ENCODE data around the gene HNRNPA3. TPM values are rescaled to one million over a fixed set of nuclear protein-coding genes. Genes with fewer than 3 reads are reported as not detected.

The HNRNPA3 gene
- total and polyA plus RNA-seq, 2 experiments from 2014 or later, result 15.0 to 51.0 TPM

- 81 to 83% methylated on average over 2 of the region's 2 CpGs for WGBS, 2 experiments (ENCODE audit: low coverage in 1 of 2, low lambda C conversion rate in 2 of 2, missing lambda C conversion rate in 2 of 2)
Measured at GRCh38 chr2:177207101-177207500, 5.5 kb upstream of the HNRNPA3 start.

GRCh38 chr2:177211169-177211568 is 1.4 kb upstream of the HNRNPA3 start:
- Histone ChIP-seq H3K9me3 (ENCODE audit: low read depth) (no peaks in the 10 kb centered on the region), H3K4me2 (ENCODE audit: unreplicated experiment) (peak overlapping the region; percentile 92), H3K36me3 (ENCODE audit: low read depth) (peaks cover 18% of the 10 kb centered on the region), H2AFZ (peak overlapping the region; percentile 71), H4K20me1 (ENCODE audit: insufficient read depth) (peaks cover 8% of the 10 kb centered on the region), H3K9me2 (ENCODE audit: insufficient read depth) (no peaks in the 10 kb centered on the region), H3K4me3 (peak overlapping the region; percentile 85), H3K27me3 (replicated peaks; ENCODE audit: insufficient read depth) (no peaks in the 10 kb centered on the region), H3K9ac (peak overlapping the region; percentile 98), H3F3A (ENCODE audit: insufficient read depth) (peaks cover 38% of the 10 kb centered on the region), H3K79me2 (ENCODE audit: insufficient read depth) (peaks cover 42% of the 10 kb centered on the region), H3K27ac (peak overlapping the region; percentile 100), H3K4me1 (ENCODE audit: insufficient read depth) (peaks cover 28% of the 10 kb centered on the region)
- WGBS, 2 experiments (ENCODE audit: low coverage in 1 of 2, low lambda C conversion rate in 2 of 2, missing lambda C conversion rate in 2 of 2), result 64 to 71% methylated on average over 7 of the region's 7 CpGs
- TF ChIP-seq EZH2 (IDR thresholded peaks at IDR 0.05; ENCODE audit: insufficient read depth, poor library complexity, severe bottlenecking), result no peak
- TF ChIP-seq EZH2phosphoT487 (IDR thresholded peaks at IDR 0.05; ENCODE audit: insufficient read depth, low read depth), result no peak
- in situ Hi-C loops (cut with MboI), result no loop called here
- DNase-seq, result no peak

More at GRCh38 chr2:177207101-177207500, 5.5 kb upstream of the HNRNPA3 start:
- DNase-seq, result no peak
- Histone ChIP-seq H3K79me2 (ENCODE audit: insufficient read depth) (peaks cover 12% of the 10 kb centered on the region), H3F3A (ENCODE audit: insufficient read depth) (peaks cover 12% of the 10 kb centered on the region), H3K9me3 (ENCODE audit: low read depth) (no peaks in the 10 kb centered on the region), H3K4me2 (ENCODE audit: unreplicated experiment) (no peak overlapping the region), H3K9me2 (ENCODE audit: insufficient read depth) (no peaks in the 10 kb centered on the region), H3K4me1 (ENCODE audit: insufficient read depth) (peaks cover 13% of the 10 kb centered on the region), H3K27ac (no peak overlapping the region), H3K27me3 (replicated peaks; ENCODE audit: insufficient read depth) (no peaks in the 10 kb centered on the region), H3K36me3 (ENCODE audit: low read depth) (no peaks in the 10 kb centered on the region), H4K20me1 (ENCODE audit: insufficient read depth) (no peaks in the 10 kb centered on the region), H2AFZ (no peak overlapping the region), H3K4me3 (no peak overlapping the region), H3K9ac (no peak overlapping the region)
- TF ChIP-seq EZH2 (IDR thresholded peaks at IDR 0.05; ENCODE audit: insufficient read depth, poor library complexity, severe bottlenecking) (no peak), EZH2phosphoT487 (IDR thresholded peaks at IDR 0.05; ENCODE audit: insufficient read depth, low read depth) (no peak)
- in situ Hi-C loops (cut with MboI), result no loop called here

- H4K20me1 ChIP-seq (ENCODE audit: insufficient read depth), result peaks cover 8% of the 10 kb centered on the region
- no peak for TF ChIP-seq EZH2phosphoT487 (IDR thresholded peaks at IDR 0.05; ENCODE audit: insufficient read depth, low read depth)
- TF ChIP-seq EZH2 (IDR thresholded peaks at IDR 0.05; ENCODE audit: insufficient read depth, poor library complexity, severe bottlenecking), result no peak
- H3K9ac ChIP-seq, result peak overlapping the region; percentile 98
- peaks cover 47% of the 10 kb centered on the region for H3K79me2 ChIP-seq (ENCODE audit: insufficient read depth)
- no peaks in the 10 kb centered on the region for H3K9me3 ChIP-seq (ENCODE audit: low read depth)
- H3K27ac ChIP-seq, result peak overlapping the region; percentile 100
- WGBS, 2 experiments (ENCODE audit: low coverage in 1 of 2, low lambda C conversion rate in 2 of 2, missing lambda C conversion rate in 2 of 2), result 18 to 20% methylated on average over 6 of the region's 6 CpGs
- peaks cover 23% of the 10 kb centered on the region for H3K36me3 ChIP-seq (ENCODE audit: low read depth)
- in situ Hi-C loops (cut with MboI), result no loop called here
- peaks cover 33% of the 10 kb centered on the region for H3K4me1 ChIP-seq (ENCODE audit: insufficient read depth)
- H3K4me2 ChIP-seq (ENCODE audit: unreplicated experiment), result peak overlapping the region; percentile 92
- no peaks in the 10 kb centered on the region for H3K27me3 ChIP-seq (replicated peaks; ENCODE audit: insufficient read depth)
- peak overlapping the region; percentile 71 for H2AFZ ChIP-seq
- H3K4me3 ChIP-seq, result peak overlapping the region; percentile 85
- H3F3A ChIP-seq (ENCODE audit: insufficient read depth), result peaks cover 43% of the 10 kb centered on the region
- no peaks in the 10 kb centered on the region for H3K9me2 ChIP-seq (ENCODE audit: insufficient read depth)
- DNase-seq, result peak; percentile 35
Measured at GRCh38 chr2:177211576-177212105, 953 bp upstream of the HNRNPA3 start.

- Histone ChIP-seq H3K4me3 (peak overlapping the region; percentile 88), H2AFZ (no peak overlapping the region), H3K9ac (peak overlapping the region; percentile 94), H3K4me1 (ENCODE audit: insufficient read depth) (peaks cover 33% of the 10 kb centered on the region), H3K36me3 (ENCODE audit: low read depth) (peaks cover 38% of the 10 kb centered on the region), H3K27me3 (replicated peaks; ENCODE audit: insufficient read depth) (no peaks in the 10 kb centered on the region), H3F3A (ENCODE audit: insufficient read depth) (peaks cover 58% of the 10 kb centered on the region), H3K27ac (peak overlapping the region; percentile 100), H3K79me2 (ENCODE audit: insufficient read depth) (peaks cover 62% of the 10 kb centered on the region), H3K9me3 (ENCODE audit: low read depth) (no peaks in the 10 kb centered on the region), H3K9me2 (ENCODE audit: insufficient read depth) (no peaks in the 10 kb centered on the region), H3K4me2 (ENCODE audit: unreplicated experiment) (peak overlapping the region; percentile 90), H4K20me1 (ENCODE audit: insufficient read depth) (peaks cover 8% of the 10 kb centered on the region)
- WGBS, 2 experiments (ENCODE audit: low coverage in 1 of 2, low lambda C conversion rate in 2 of 2, missing lambda C conversion rate in 2 of 2), result 1% methylated on average over 31 to 72 of the region's 74 CpGs
- in situ Hi-C loops (cut with MboI), result no loop called here
- peak; percentile 99 for DNase-seq
- TF ChIP-seq EZH2 (IDR thresholded peaks at IDR 0.05; ENCODE audit: insufficient read depth, poor library complexity, severe bottlenecking) (no peak), EZH2phosphoT487 (IDR thresholded peaks at IDR 0.05; ENCODE audit: insufficient read depth, low read depth) (no peak)
Measured at GRCh38 chr2:177212891-177213856, 580 bp downstream of the HNRNPA3 start.

Data from GM23248 (cell line).